NCI-H345 (cell line): ENCODE results near the gene OSM.
"Not testable (repeated sequence)": the region's sequence is repeated elsewhere in the genome, so short reads cannot be mapped to it uniquely, and the experiment has no call there.

Experiments
- DNase-seq: peaks from one replicate; lab custom pipeline; 2025; lab: John Stamatoyannopoulos, UW

Gene OSM

GRCh38 chr22:30244066-30244465 is 22.6 kb downstream of the OSM start:
- no peak for DNase-seq

GRCh38 chr22:30243661-30244060 is 23.0 kb downstream of the OSM start:
- DNase-seq = no peak

GRCh38 chr22:30241576-30242371 is 24.9 kb downstream of the OSM start:
- DNase-seq = no peak

- no peak for DNase-seq
Observed at GRCh38 chr22:30240541-30241417, 25.9 kb downstream of the OSM start.

GRCh38 chr22:30239488-30240405 is 26.9 kb downstream of the OSM start:
- no peak for DNase-seq

GRCh38 chr22:30238661-30239487 is 27.8 kb downstream of the OSM start:
- DNase-seq = no peak

- DNase-seq = no peak
Observed at GRCh38 chr22:30238136-30238535, 28.5 kb downstream of the OSM start.

GRCh38 chr22:30236875-30237274 is 29.8 kb downstream of the OSM start:
- no peak for DNase-seq

GRCh38 chr22:30235687-30236170 is 30.9 kb downstream of the OSM start:
- DNase-seq = no peak

GRCh38 chr22:30234786-30235470 is 31.7 kb downstream of the OSM start:
- DNase-seq = no peak

- not testable (repeated sequence) for DNase-seq
Observed at GRCh38 chr22:30234325-30234724, 32.3 kb downstream of the OSM start.

GRCh38 chr22:30233582-30233981 is 33.1 kb downstream of the OSM start:
- DNase-seq = no peak

GRCh38 chr22:30232716-30233218 is 33.9 kb downstream of the OSM start:
- DNase-seq = no peak

- no peak for DNase-seq
Observed at GRCh38 chr22:30230787-30231461, 35.7 kb downstream of the OSM start.

- no peak for DNase-seq
Observed at GRCh38 chr22:30230330-30230729, 36.3 kb downstream of the OSM start.

- DNase-seq = no peak
Observed at GRCh38 chr22:30228509-30229359, 37.9 kb downstream of the OSM start.

GRCh38 chr22:30227438-30228228 is 39.0 kb downstream of the OSM start:
- no peak for DNase-seq
